Astrocyte (in vitro differentiated cells and primary cell): ENCODE measurements around the gene MDFI. TPM values are rescaled to one million over a fixed set of nuclear protein-coding genes. Genes with fewer than 3 reads are reported as not detected.
"Not testable (repeated sequence)": the region's sequence is repeated elsewhere in the genome, so short reads cannot be mapped to it uniquely, and the experiment has no call there.

Experiments used
- DNase-seq: peaks from one replicate; pipeline ENCODE4 v3.0.0-alpha.2; 2010; ENCODE audit warnings: low read depth
- FAIRE-seq: peaks from 2 replicates; lab custom pipeline; 2011; peaks lifted over from hg19 to GRCh38; lab: Jason Lieb, UNC
- H2AFZ ChIP-seq: 2 replicates; pipeline ENCODE4 v1.6.0; 2012; ENCODE audit warnings: low read depth, low read length, inconsistent platforms
- H3K27ac ChIP-seq: 2 replicates; pipeline ENCODE4 v1.5.1; 2011; ENCODE audit warnings: low read depth, low read length, inconsistent platforms
- H3K27me3 ChIP-seq: 2 replicates; pipeline ENCODE4 v1.6.0; 2011; ENCODE audit warnings: low read length, inconsistent platforms; ENCODE audit not compliant: insufficient read depth
- H3K36me3 ChIP-seq: 2 replicates; pipeline ENCODE4 v1.5.1; 2011; ENCODE audit warnings: low read length, inconsistent platforms; ENCODE audit not compliant: insufficient read depth
- H3K4me1 ChIP-seq: 2 replicates; pipeline ENCODE4 v1.5.1; 2011; ENCODE audit warnings: low read length, inconsistent platforms; ENCODE audit not compliant: insufficient read depth
- H3K4me2 ChIP-seq: 2 replicates; pipeline ENCODE4 v1.6.0; 2012; ENCODE audit warnings: low read length, inconsistent platforms
- H3K4me3 ChIP-seq: 2 replicates; pipeline ENCODE4 v1.5.1; 2011; ENCODE audit warnings: low read depth, mild to moderate bottlenecking, low read length, inconsistent platforms; ENCODE audit not compliant: insufficient read depth
- H3K79me2 ChIP-seq: 2 replicates; pipeline ENCODE4 v1.6.0; 2012; ENCODE audit warnings: mild to moderate bottlenecking, low read length, inconsistent platforms; ENCODE audit not compliant: insufficient read depth
- H3K9ac ChIP-seq: 2 replicates; pipeline ENCODE4 v1.6.0; 2012; ENCODE audit warnings: mild to moderate bottlenecking, low read length, inconsistent platforms
- H3K9me3 ChIP-seq: 2 replicates; pipeline ENCODE4 v1.5.1; 2012; ENCODE audit warnings: low read depth, mild to moderate bottlenecking, low read length, inconsistent platforms; ENCODE audit not compliant: insufficient read depth
- H4K20me1 ChIP-seq: 2 replicates; pipeline ENCODE4 v1.6.0; 2012; ENCODE audit warnings: low read length, inconsistent platforms; ENCODE audit not compliant: insufficient read depth
- H3K27ac Mint-ChIP-seq: one replicate; pipeline ENCODE4 v1.8.0; 2021; ENCODE audit warnings: mild to moderate bottlenecking, mixed read lengths; ENCODE audit not compliant: unreplicated experiment
- H3K27me3 Mint-ChIP-seq: one replicate; pipeline ENCODE4 v1.8.0; 2021; ENCODE audit warnings: low read depth, mixed read lengths; ENCODE audit not compliant: unreplicated experiment
- H3K36me3 Mint-ChIP-seq: one replicate; pipeline ENCODE4 v1.8.0; 2021; ENCODE audit warnings: low read depth, mixed read lengths; ENCODE audit not compliant: unreplicated experiment
- H3K4me1 Mint-ChIP-seq: one replicate; pipeline ENCODE4 v1.8.0; 2021; ENCODE audit warnings: low read depth, mixed read lengths; ENCODE audit not compliant: unreplicated experiment
- H3K4me3 Mint-ChIP-seq: one replicate; pipeline ENCODE4 v1.8.0; 2021; ENCODE audit warnings: mild to moderate bottlenecking, moderate library complexity, mixed read lengths; ENCODE audit not compliant: unreplicated experiment
- H3K9me3 Mint-ChIP-seq: one replicate; pipeline ENCODE4 v1.8.0; 2021; ENCODE audit warnings: mild to moderate bottlenecking, mixed read lengths; ENCODE audit not compliant: unreplicated experiment
- CTCF ChIP-seq: IDR thresholded peaks from 2 replicates; pipeline ENCODE4 v1.5.1; 2011; ENCODE audit warnings: low read depth, mild to moderate bottlenecking, inconsistent platforms, low read length, moderate library complexity; ENCODE audit not compliant: insufficient read depth
- EZH2 ChIP-seq: IDR thresholded peaks from 2 replicates; pipeline ENCODE4 v1.6.1; 2012; ENCODE audit warnings: mild to moderate bottlenecking, low read length, inconsistent platforms; ENCODE audit not compliant: insufficient read depth
- total RNA-seq: library from RNA; stranded (reverse); gene quantifications from 2 replicates; pipeline ENCODE4 v1.2.1, GENCODE V29; 2021

Gene MDFI
- total RNA-seq, 1 donor from 2014 or later: 144 TPM

GRCh38 chr6:41614715-41615114 lies 23.6 kb upstream of the MDFI start:
- Histone ChIP-seq H2AFZ (no peak overlapping the region), H3K27ac (no peak overlapping the region), H3K4me3 (no peak overlapping the region), H3K27me3 (peaks cover 2% of the 10 kb centered on the region), H3K9me3 (peaks cover 2% of the 10 kb centered on the region), H3K4me1 (no peaks in the 10 kb centered on the region), H3K9ac (no peak overlapping the region), H3K79me2 (no peaks in the 10 kb centered on the region), H4K20me1 (no peaks in the 10 kb centered on the region), H3K4me2 (no peak overlapping the region), H3K36me3 (no peaks in the 10 kb centered on the region)
- DNase-seq: no peak
- Mint-ChIP-seq H3K4me3 (no peak overlapping the region), H3K27me3 (peaks cover 12% of the 10 kb centered on the region), H3K27ac (no peak overlapping the region), H3K36me3 (peaks cover 6% of the 10 kb centered on the region), H3K9me3 (peaks cover 23% of the 10 kb centered on the region), H3K4me1 (no peaks in the 10 kb centered on the region)
- no peak for FAIRE-seq
- TF ChIP-seq EZH2: no peak
- no peak for TF ChIP-seq CTCF

GRCh38 chr6:41615311-41615710 lies 23.0 kb upstream of the MDFI start:
- Histone ChIP-seq H3K27ac (no peak overlapping the region), H3K9me3 (peaks cover 2% of the 10 kb centered on the region), H3K79me2 (no peaks in the 10 kb centered on the region), H3K9ac (no peak overlapping the region), H3K36me3 (no peaks in the 10 kb centered on the region), H4K20me1 (no peaks in the 10 kb centered on the region), H3K4me1 (no peaks in the 10 kb centered on the region), H3K27me3 (peaks cover 2% of the 10 kb centered on the region), H2AFZ (no peak overlapping the region), H3K4me2 (no peak overlapping the region), H3K4me3 (no peak overlapping the region)
- TF ChIP-seq EZH2 (no peak), CTCF (no peak)
- DNase-seq (no peak), FAIRE-seq (no peak)
- Mint-ChIP-seq H3K27ac (no peak overlapping the region), H3K4me1 (no peaks in the 10 kb centered on the region), H3K27me3 (peaks cover 12% of the 10 kb centered on the region), H3K4me3 (peak overlapping the region; percentile 34), H3K9me3 (peaks cover 23% of the 10 kb centered on the region), H3K36me3 (peaks cover 6% of the 10 kb centered on the region)

- Histone ChIP-seq H3K4me1 (no peaks in the 10 kb centered on the region), H3K79me2 (no peaks in the 10 kb centered on the region), H3K27me3 (peaks cover 2% of the 10 kb centered on the region), H3K9ac (no peak overlapping the region), H3K4me2 (no peak overlapping the region), H2AFZ (no peak overlapping the region), H3K4me3 (no peak overlapping the region), H3K9me3 (peaks cover under 1% of the 10 kb centered on the region), H4K20me1 (no peaks in the 10 kb centered on the region), H3K36me3 (no peaks in the 10 kb centered on the region), H3K27ac (no peak overlapping the region)
- TF ChIP-seq EZH2 (no peak), CTCF (no peak)
- Mint-ChIP-seq H3K9me3 (peaks cover 9% of the 10 kb centered on the region), H3K27ac (no peak overlapping the region), H3K36me3 (peaks cover 4% of the 10 kb centered on the region), H3K27me3 (peaks cover 11% of the 10 kb centered on the region), H3K4me1 (peaks cover 13% of the 10 kb centered on the region), H3K4me3 (no peak overlapping the region)
- FAIRE-seq (no peak), DNase-seq (no peak)
Measured at GRCh38 chr6:41618598-41618997, 19.7 kb upstream of the MDFI start.

GRCh38 chr6:41619193-41619592 lies 19.1 kb upstream of the MDFI start:
- not testable (repeated sequence) for H3K27me3 ChIP-seq, H4K20me1 ChIP-seq, H3K9me3 Mint-ChIP-seq, H3K79me2 ChIP-seq, H3K27ac ChIP-seq, H3K4me2 ChIP-seq, H3K36me3 ChIP-seq, H3K27ac Mint-ChIP-seq, H3K4me3 ChIP-seq, H3K36me3 Mint-ChIP-seq, FAIRE-seq, H3K27me3 Mint-ChIP-seq, H3K4me3 Mint-ChIP-seq, H2AFZ ChIP-seq, DNase-seq, H3K9me3 ChIP-seq, H3K9ac ChIP-seq, H3K4me1 ChIP-seq
- H3K4me1 Mint-ChIP-seq: peaks cover 13% of the 10 kb centered on the region
